Measurements from ENCODE around the gene PRPF6. TPM values are rescaled to one million over a fixed set of nuclear protein-coding genes. Genes with fewer than 3 reads are reported as not detected.
A peak's percentile ranks its signal among the peaks of the same experiment; 100 is the strongest.
"Not testable (repeated sequence)": the region's sequence is repeated elsewhere in the genome, so short reads cannot be mapped to it uniquely, and the experiment has no call there.

Gene PRPF6
- total RNA-seq, 1 donor from 2014 or later, result 74.7 TPM

DNA sequence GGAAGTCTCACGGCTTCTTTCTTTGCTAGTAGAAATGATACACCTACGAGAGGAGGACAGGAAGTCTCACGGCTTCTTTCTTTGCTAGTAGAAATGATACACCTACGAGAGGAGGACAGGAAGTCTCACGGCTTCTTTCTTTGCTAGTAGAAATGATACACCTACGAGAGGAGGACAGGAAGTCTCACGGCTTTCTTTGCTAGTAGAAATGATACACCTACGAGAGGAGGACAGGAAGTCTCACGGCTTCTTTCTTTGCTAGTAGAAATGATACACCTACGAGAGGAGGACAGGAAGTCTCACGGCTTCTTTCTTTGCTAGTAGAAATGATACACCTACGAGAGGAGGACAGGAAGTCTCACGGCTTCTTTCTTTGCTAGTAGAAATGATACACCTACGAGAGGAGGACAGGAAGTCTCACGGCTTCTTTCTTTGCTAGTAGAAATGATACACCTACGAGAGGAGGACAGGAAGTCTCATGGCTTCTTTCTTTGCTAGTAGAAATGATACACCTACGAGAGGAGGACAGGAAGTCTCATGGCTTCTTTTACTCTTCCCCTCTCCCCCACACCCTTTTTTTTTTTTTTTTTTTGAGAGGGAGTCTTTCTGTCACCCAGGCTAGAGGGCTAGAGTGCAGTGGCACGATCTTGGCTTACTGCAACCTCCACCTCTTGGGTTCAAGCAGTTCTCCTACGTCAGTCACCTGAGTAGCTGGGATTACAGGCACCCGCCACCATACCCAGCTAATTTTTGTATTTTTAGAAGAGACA is 31.6 kb downstream of the PRPF6 start:
- DNase-seq (ENCODE audit: low spot score), result not testable (repeated sequence)

DNA sequence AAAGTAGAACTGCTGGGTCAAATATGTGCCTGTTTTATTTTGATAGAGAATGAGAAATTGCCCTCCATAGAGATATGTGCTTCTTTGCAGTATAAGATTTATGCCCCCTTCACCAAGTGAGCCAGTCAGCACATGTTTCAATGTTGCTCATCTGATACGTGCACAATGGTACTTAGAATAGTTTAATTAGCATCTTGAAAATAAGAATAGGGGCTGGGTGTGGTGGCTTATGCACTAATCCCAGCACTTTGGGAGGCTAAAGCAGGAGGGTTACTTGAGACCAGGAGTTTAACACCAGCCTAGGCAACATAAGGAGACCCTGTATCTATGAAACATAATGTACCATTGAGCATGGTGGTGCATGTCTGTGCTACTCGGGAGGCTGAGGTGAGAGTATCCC is 34.7 kb downstream of the PRPF6 start:
- DNase-seq (ENCODE audit: low spot score), result no peak

DNA sequence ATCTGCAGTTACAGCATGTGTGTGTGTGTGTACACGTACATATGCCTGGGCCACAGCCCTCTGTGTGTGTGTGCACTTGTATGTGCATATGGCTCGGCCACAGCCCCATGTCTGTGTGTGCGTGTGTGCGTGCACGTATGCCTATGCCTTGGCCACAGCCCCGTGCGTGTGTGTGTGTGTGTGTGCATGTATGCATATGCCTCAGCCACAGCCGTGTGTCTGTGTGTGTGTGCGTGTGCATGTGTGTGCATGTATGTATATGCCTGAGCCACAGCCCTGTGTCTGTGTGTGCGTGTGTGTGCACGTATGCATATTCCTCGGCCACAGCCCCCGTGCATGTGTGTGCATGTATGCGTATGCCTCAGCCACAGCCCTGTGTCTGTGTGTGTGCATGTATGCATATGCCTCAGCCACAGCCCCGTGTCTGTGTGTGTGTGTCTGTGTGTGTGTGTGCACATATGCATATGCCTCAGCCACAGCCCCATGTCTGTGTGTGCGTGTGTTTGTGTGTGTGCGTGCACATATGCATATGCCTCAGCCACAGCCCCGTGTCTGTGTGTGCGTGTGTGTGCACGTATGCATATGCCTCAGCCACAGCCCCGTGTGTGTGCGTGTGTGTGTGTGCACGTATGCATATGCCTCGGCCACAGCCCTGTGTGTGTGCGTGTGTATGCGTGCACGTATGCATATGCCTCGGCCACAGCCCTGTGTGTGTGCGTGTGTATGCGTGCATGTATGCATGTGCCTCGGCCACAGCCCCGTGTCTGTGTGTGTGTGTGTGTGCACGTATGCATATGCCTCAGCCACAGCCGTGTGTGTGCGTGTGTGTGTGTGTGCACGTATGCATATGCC is 40.4 kb downstream of the PRPF6 start:
- no peak for DNase-seq (ENCODE audit: low spot score)

DNA sequence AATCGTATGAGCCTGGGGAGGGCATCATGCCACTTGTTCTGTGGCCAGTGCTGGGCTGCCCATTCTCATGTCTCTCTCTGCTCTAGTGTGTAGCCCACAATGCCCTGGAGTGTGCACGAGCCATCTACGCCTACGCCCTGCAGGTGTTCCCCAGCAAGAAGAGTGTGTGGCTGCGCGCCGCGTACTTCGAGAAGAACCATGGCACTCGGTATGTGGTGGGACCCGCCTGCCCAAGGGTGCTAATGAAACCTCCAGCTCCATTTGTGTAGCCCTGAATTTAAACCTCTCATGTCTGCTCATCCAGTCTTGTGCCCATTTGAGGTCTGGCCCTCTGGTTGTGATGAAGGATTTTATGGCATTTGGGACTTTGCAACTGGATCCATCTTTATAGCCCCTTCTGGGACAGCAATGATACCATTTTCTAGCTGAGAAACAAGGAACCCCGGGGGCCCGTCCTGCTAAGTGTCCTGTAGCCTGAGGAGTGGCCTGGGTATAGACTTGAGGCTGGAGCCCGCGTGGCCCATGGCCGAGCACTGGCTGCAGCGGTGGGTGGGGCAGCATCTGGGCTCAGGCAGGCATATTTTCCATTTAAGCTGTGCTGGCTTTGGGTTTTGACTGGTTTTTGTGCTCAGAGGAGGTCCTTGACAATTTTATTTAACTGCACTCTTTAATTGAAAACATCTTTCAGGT is 41.9 kb downstream of the PRPF6 start:
- DNase-seq (ENCODE audit: low spot score), result no peak

DNA sequence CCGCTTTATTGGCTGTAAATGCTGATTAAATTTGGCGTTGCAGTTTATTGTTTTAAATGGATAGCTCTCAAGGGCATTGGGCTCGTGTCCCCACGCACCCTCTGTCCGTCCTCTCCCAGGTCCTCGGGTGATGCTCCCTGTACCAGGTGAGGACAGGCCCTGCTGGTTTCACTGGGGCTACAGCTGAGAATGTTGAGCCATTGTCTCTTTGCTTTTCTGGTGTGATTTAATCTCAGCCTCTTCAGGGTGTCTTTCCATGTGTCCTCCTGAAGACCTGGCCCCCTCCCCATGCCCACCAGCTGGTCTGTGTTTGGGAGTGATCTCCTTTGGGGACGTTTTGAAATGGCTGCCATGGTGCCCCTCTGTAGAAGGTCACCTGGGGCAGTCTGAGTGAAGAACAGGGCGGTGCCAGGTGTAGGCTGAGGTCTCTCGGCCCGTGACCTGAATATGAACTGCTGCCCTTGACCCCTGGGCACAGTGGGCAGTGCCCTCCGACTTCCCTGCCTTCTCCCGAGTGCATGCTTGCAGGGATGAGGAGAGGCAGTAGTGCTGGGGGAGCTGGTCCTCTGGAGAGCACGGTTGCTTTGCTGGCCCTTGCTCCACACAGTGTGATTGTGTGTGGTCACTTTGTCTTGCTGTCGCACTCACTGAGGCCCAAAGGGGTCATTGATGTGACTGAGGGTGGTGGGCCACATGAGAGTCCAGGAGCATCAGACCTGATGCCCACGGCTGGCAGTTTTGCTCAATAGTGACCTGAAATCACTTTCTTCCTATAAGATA is 42.6 kb downstream of the PRPF6 start:
- no peak for DNase-seq (ENCODE audit: low spot score)

DNA sequence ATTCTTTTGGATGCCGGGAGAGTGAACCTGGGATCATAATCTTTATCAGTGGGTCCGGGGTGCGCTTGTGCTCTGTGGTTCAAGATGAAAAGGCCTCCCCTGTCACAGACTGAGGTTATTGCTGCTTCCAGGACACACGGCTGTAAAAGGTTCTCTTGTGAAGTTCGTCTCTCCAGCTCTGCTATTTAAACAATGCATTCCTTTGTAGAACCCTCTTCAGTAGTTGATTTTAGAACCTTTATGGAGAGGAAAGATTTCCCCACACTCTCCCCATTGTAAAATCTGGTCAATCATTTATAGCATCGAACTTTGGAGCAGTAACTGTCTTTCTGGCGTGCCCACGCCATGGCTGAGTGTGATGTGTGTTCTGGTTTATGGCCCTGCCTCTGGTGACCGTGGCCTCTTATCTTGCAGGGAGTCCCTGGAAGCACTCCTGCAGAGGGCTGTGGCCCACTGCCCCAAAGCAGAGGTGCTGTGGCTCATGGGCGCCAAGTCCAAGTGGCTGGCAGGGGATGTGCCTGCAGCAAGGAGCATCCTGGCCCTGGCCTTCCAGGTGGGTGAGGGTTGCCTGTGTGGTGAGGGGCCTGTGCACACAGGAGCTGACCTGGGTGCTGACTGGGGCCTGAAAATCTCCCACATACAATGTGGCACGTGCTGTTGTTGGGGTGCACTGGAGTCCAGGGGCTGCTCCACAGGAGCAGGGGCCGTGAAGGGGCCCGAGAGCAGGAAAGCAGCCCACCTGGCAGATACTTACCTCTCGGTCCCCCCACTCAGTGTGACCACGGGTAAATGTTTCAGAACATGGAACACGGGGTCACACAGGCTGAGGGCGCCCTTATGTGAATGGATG is 43.4 kb downstream of the PRPF6 start:
- DNase-seq (ENCODE audit: low spot score), result no peak

DNA sequence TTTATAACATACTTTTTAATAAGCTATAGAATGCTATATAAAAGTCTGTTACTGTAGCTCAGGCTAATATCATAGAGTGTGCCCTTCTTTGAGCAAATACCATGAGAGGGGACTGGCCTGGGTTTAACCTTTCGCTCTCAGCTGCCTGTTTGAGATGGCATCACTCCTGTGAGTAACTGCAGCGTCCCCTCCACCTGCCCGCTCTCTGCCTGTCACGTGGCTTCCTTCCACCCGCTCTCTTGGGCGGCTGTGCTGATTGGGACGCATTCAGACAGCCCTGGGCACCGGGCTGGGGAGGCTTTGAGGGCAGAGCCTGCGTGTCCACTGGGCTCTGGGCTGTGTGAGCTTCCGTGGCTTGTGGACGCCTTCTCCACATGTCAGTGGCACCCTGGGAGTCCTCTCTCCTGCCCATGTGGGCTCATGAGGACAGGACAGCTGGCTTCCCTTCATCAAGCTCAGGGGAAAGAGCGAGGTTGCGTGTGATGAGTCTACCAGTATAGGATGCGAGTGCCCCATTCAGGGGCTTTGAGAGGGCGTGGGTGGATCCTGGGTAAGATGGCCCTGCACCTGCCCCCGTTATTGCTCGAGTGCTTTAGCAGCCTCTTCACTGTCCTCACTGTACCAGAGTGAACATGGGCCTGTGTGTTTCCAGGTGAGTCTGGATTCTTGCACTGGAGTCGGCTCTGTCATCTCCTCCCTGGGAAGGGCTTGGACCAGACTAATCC is 44.3 kb downstream of the PRPF6 start:
- DNase-seq (ENCODE audit: low spot score), result no peak

DNA sequence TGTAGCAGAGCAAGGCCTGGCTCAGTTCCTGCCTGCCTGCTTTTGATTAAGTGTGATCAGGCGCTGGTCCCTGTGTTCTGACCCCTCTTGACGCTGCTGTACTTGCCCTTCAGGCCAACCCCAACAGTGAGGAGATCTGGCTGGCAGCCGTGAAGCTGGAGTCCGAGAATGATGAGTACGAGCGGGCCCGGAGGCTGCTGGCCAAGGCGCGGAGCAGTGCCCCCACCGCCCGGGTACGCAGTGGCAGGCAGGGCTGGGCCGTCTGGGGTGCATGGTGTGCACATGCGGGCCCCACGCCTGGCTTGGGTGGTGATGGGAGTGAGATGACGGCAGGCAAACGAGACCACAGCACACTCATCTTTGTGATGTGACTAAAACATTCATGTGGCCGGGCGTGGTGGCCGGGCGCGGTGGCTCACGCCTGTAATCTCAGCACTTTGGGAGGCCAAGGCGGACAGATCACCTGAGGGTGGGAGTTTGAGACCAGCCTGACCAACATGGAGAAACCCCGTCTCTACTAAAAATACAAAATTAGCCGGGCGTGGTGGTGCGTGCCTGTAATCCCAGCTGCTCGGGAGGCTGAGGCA is 45.0 kb downstream of the PRPF6 start:
- no peak for DNase-seq (ENCODE audit: low spot score)

DNA sequence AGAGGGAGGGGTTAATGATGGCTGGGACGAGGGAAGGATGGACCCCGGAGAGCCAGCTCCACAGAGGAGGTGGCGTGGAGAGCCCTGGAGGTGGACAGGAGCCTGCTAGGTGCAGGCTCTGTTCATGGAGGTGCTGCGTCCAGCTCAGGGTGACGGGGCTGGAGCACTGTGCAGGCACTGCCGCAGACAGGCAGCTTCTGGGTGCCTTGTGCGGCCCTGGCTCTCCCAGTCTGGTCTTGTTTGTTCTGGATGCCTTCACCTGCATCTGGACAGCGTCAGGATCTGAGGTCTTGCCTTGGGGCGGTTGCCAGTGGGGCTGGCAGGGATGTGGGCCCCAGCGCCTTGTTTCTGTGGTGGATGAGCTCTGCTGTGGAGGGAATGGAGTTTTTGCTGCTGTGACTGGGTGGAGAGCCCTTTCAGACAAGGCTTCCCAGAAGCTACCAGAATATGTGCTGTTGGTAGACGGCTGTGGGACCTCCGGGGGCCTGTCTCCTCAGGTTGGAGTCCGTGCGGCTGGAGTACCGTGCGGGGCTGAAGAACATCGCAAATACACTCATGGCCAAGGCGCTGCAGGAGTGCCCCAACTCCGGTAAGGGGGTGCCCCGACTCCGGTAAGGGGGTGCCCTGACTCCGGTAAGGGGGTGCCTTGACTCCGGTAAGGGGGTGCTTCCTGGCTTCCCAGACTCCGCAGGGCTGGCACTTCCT is 47.2 kb downstream of the PRPF6 start:
- peak; percentile 60 for DNase-seq (ENCODE audit: low spot score)

DNA sequence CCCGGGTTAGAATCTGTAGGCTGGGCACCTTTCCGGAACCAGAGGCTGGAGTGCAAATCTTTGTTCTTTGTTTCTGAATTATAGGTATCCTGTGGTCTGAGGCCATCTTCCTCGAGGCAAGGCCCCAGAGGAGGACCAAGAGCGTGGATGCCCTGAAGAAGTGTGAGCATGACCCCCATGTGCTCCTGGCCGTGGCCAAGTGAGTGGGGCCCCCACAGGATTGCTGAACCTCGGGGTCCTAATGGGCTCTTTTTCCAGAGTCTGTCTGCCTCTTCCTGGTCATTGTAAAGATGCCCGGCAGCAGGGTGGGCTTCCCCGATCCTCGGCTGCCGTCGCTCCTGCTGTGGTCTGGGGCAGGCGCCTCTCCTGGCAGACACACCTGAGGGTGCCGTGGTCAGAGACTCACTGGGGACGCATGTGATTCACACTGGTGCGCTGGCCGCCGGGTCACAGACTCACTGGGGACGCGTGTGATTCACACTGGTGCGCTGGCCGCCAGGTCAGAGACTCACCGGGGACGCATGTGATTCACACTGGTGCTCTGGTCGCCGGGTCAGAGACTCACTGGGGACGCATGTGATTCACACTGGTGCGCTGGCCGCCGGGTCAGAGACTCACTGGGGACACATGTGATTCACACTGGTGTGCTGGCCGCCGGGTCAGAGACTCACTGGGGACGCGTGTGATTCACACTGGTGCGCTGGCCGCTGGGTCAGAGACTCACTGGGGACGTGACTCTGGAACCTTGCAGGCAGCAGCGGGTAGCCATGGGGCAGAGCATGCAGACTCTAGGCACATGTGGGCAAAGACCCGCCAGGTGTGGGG is 48.6 kb downstream of the PRPF6 start:
- no peak for DNase-seq (ENCODE audit: low spot score)

DNA sequence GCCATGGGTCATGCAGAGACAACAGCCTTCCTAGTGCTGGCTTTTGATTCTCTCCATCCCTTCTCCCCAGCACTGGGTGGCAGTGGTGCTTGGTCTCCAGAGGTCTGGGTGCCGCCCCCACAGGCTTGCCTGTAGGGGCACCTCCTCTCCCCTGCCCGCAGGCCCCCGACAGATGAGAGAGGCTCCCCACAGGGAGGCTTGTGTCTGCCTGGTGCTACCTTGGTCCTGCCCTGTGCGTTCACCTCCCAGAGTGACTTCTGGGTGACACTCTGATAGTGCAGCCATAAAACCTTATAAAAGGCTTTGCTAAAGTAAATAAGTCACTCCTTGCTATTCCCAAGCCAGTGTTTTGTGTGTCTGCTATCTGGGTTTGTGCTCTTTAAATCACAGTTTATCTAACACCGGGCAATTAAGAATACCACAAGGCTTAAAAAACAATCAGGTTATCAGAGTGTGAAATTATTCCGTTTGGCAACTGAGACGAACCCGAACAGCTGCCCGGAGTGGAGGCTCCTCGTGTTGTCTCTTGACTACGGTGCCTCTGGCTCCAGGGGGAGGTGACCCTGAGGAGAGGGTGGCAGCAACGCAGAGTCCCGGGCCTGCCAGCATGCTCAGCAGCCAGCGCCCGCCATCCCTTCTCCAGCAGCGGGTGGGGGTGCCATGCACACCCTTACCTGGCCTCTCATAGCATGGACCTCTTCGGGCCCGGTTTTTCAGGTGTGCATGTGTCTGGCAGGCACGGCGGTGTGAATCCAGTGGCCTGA is 49.6 kb downstream of the PRPF6 start:
- DNase-seq (ENCODE audit: low spot score), result no peak

DNA sequence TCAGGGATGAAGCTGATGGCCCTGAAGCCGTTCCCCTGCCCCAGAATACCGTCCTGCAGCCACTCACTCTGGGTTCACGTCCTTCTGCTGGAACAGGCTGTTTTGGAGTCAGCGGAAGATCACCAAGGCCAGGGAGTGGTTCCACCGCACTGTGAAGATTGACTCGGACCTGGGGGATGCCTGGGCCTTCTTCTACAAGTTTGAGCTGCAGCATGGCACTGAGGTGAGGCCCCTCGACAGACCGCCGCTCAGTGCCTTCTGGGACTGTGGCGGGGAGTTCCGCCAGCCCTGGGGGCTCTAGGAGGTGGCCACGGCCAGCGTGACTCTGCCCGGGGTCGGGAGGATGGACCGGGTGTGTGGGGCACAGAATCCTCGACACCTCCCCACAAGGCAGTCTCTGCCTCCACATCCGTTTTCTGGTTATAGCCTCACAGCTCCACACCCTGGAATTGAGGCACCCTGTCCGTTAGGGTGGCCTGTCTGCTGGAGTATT is 50.9 kb downstream of the PRPF6 start:
- no peak for DNase-seq (ENCODE audit: low spot score)

DNA sequence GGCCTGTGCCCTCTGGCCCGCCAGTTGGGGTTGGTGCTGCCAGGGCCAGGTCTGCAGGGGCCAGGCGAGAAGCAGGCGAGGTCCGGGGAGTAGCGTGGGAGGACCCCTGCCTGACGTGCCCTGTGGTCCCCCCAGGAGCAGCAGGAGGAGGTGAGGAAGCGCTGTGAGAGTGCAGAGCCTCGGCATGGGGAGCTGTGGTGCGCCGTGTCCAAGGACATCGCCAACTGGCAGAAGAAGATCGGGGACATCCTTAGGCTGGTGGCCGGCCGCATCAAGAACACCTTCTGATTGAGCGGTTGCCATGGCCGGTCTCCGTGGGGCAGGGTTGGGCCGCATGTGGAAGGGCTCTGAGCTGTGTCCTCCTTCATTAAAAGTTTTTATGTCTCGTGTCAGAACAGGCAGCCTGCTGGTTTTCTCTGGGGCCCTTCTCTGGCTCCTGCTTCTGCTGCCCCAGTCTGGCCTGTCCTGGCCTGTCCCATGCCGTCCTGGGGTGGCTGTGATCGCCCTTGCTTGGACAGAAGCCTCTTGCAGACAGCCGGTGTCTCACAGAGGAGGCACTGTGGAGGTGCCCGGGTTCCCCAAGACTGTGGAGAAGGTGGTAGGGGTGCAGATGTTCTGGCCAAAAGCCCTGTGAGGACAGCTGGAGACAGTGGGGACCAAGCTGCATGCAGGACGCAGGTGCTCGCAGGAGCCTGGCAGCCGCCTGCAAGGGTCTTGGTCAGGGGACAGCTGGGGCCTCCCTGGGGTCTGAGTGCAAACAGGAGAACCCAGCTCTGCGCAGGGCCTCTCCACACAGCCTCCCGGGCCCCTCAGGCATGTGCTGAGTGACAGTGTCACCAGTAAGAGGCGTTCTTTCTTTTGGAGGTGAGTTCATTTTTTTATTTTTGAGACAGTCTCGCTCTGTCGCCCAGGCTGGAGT is 52.0 kb downstream of the PRPF6 start:
- no peak for DNase-seq (ENCODE audit: low spot score)

DNA sequence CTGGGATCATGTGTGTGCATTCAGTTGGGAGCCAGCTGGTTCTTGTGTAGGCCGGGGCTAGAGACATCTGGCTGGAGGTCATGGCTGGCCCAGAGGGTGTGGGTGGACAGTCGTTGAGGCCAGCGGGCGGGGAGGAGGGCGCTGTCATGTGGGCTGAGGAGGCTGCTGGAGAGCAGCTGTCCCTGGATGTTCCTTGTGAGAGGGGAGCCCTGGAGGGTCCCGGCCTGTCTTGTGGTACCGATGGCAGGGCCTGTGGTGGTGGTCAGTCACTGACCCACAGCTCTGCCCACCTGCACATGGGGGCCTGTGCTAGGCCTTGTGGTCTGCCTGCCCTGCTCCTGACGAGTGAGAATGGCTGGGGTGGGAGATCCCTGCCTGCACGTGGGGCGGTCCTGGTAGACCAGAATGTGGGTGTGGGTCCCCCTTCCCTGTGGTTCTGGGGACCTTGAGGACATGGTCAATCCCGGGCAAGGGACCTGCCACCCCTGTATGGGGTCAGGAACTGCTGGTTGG is 53.1 kb downstream of the PRPF6 start:
- DNase-seq (ENCODE audit: low spot score), result no peak

DNA sequence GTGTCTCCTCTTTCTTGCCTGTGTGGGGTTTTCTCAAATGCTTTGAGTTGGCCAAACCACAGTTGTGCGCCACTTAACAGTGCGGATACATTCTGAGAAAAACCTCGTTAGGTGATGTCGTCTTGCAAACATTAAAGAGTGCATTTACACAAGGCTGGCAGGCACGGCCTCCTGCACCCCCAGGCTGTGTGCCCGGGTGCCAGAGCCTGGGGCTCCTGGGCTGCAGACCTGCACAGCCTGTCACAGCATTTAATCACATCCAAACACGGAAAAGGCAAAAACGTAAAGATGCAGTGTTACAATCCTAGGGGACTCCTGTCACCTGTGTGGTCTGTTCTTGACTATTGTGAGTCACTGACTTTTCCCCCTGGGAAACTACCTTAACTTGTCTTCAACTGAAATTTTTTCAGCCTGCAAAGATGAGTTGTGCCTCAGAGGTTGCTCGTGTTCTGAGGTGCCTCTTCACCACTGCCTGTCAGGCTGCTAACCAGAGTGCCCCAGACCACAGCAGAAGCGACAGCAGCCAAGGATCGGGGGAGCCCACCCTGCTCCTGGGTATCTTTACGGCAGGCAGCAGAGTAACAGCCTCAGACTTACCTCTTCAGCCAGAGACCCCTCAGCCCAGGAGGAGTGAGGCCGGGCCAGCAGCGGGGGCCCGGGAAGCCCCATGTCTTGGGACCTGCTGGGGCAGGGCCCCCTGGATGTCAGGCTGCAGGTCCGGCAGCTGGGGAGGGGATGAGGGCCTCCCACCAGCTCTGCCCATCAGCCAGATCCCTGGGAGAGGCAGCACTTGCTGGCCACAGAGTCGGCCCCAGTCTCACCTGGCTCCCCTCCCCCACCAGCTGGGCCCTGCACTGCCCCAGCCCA is 54.4 kb downstream of the PRPF6 start:
- DNase-seq (ENCODE audit: low spot score), result no peak

All from mucosa of gallbladder (tissue), 1 donor.